Endodermal cell (in vitro differentiated cells): ENCODE results near the gene NCR1. TPM values are rescaled to one million over a fixed set of nuclear protein-coding genes. Genes with fewer than 3 reads are reported as not detected.
"Not testable (repeated sequence)": the region's sequence is repeated elsewhere in the genome, so short reads cannot be mapped to it uniquely, and the experiment has no call there.

Source experiments
- DNase-seq: peaks from one replicate; pipeline ENCODE4 v3.0.0-alpha.2; 2017
- H3K27ac ChIP-seq: 2 replicates; pipeline ENCODE4 v1.5.1; 2013; ENCODE audit warnings: mild to moderate bottlenecking, low read depth, low read length, moderate library complexity
- H3K27me3 ChIP-seq: 2 replicates; pipeline ENCODE4 v1.6.1; 2013; ENCODE audit warnings: mild to moderate bottlenecking, low read length, moderate library complexity; ENCODE audit not compliant: insufficient read depth, control insufficient read depth, poor library complexity, severe bottlenecking
- H3K36me3 ChIP-seq: 2 replicates; pipeline ENCODE4 v1.7.0; 2013; ENCODE audit warnings: mild to moderate bottlenecking, low read length, moderate library complexity; ENCODE audit not compliant: control insufficient read depth, insufficient read depth
- H3K4me1 ChIP-seq: one replicate; pipeline ENCODE4 v1.7.0; 2013; ENCODE audit warnings: low read length; ENCODE audit not compliant: control insufficient read depth, insufficient read depth
- H3K4me3 ChIP-seq: 2 replicates; pipeline ENCODE4 v1.5.1; 2013; ENCODE audit warnings: mild to moderate bottlenecking, low read length, moderate library complexity
- H3K9ac ChIP-seq: 2 replicates; pipeline ENCODE4 v1.6.1; 2013; ENCODE audit warnings: mild to moderate bottlenecking, low read length, moderate library complexity; ENCODE audit not compliant: poor library complexity, severe bottlenecking; ENCODE audit errors: extremely low read depth
- H3K9me3 ChIP-seq: 2 replicates; pipeline ENCODE4 v1.6.1; 2013; ENCODE audit warnings: mild to moderate bottlenecking, low read length, moderate library complexity; ENCODE audit not compliant: control insufficient read depth
- H3K27ac Mint-ChIP-seq: 2 replicates; pipeline ENCODE4 v1.8.0; 2020; ENCODE audit warnings: mixed read lengths
- H3K27me3 Mint-ChIP-seq: 2 replicates; pipeline ENCODE4 v1.8.0; 2021; ENCODE audit warnings: mild to moderate bottlenecking, mixed read lengths; ENCODE audit not compliant: insufficient read depth
- H3K36me3 Mint-ChIP-seq: 2 replicates; pipeline ENCODE4 v1.8.0; 2020; ENCODE audit warnings: low read depth, mixed read lengths
- H3K4me1 Mint-ChIP-seq: 2 replicates; pipeline ENCODE4 v1.8.0; 2020; ENCODE audit warnings: mixed read lengths
- H3K4me3 Mint-ChIP-seq: 2 replicates; pipeline ENCODE4 v1.8.0; 2020; ENCODE audit warnings: mild to moderate bottlenecking, moderate library complexity, mixed read lengths
- H3K9me3 Mint-ChIP-seq: 2 replicates; pipeline ENCODE4 v1.8.0; 2020; ENCODE audit warnings: mild to moderate bottlenecking, mixed read lengths
- WGBS, 2 experiments: methylation state at CpG; one replicate each; pipeline versions ENCODE4 v1.1.5 to v1.1.7; 2013; ENCODE audit warnings: missing lambda C conversion rate in 2 of 2, mixed read lengths in 1 of 2; ENCODE audit not compliant: insufficient coverage in 1 of 2, insufficient read length in 1 of 2; 5-methylcytosine and 5-hydroxymethylcytosine counted together
- total RNA-seq, 2 donors: library from RNA; stranded (reverse); fragmentation: NEBNext Ultra II Directional in 1 of 2; extraction: Animal tissue kit (Norgen Biotek cat#: 25700) in 1 of 2; gene quantifications; 2 replicates in 1 of 2; 3 replicates in 1 of 2; pipeline ENCODE4 v1.2.1, GENCODE V29; 2021
- TF ChIP-seq, protein P1 (sequence below): fragments of 200-600 bp; sonication (generic); conservative IDR thresholded peaks from 2 replicates; pipeline ENCODE4 v1.5.0; 2021; ENCODE audit warnings: antibody characterized with exemption, mild to moderate bottlenecking

The NCR1 gene
- total RNA-seq, 2 donors from 2014 or later: 24.4 to 34.5 TPM

- no peaks in the 10 kb centered on the region for H3K9me3 Mint-ChIP-seq
Observed at GRCh38 chr19:54906819-54907218, 871 bp downstream of the NCR1 start.

GRCh38 chr19:54907899-54908298 is 2.0 kb downstream of the NCR1 start:
- H3K27ac ChIP-seq, H3K27me3 Mint-ChIP-seq, H3K9ac ChIP-seq, H3K4me3 ChIP-seq, H3K27me3 ChIP-seq, DNase-seq, H3K9me3 Mint-ChIP-seq, H3K27ac Mint-ChIP-seq, H3K9me3 ChIP-seq, H3K4me3 Mint-ChIP-seq: not testable (repeated sequence)
- H3K36me3 Mint-ChIP-seq: peaks cover 41% of the 10 kb centered on the region
- H3K36me3 ChIP-seq: peaks cover 72% of the 10 kb centered on the region
- no CpG with 5 or more reads among the region's 5 CpGs for WGBS, 2 experiments
- H3K4me1 ChIP-seq: peaks cover 12% of the 10 kb centered on the region
- H3K4me1 Mint-ChIP-seq: peaks cover 22% of the 10 kb centered on the region

More at GRCh38 chr19:54906819-54907218, 871 bp downstream of the NCR1 start:
- Histone ChIP-seq H3K4me3 (no peak overlapping the region), H3K9me3 (peaks cover 4% of the 10 kb centered on the region), H3K4me1 (peaks cover 12% of the 10 kb centered on the region), H3K36me3 (peaks cover 74% of the 10 kb centered on the region), H3K9ac (no peak overlapping the region), H3K27ac (no peak overlapping the region), H3K27me3 (no peaks in the 10 kb centered on the region)
- peaks cover 42% of the 10 kb centered on the region for H3K36me3 Mint-ChIP-seq
- peaks cover 22% of the 10 kb centered on the region for H3K4me1 Mint-ChIP-seq
- WGBS, 2 experiments: 81 to 93% methylated on average over 3 to 7 of the region's 7 CpGs
- H3K27ac Mint-ChIP-seq: peak overlapping the region; percentile 69
- no peaks in the 10 kb centered on the region for H3K27me3 Mint-ChIP-seq
- TF ChIP-seq, protein P1, sequence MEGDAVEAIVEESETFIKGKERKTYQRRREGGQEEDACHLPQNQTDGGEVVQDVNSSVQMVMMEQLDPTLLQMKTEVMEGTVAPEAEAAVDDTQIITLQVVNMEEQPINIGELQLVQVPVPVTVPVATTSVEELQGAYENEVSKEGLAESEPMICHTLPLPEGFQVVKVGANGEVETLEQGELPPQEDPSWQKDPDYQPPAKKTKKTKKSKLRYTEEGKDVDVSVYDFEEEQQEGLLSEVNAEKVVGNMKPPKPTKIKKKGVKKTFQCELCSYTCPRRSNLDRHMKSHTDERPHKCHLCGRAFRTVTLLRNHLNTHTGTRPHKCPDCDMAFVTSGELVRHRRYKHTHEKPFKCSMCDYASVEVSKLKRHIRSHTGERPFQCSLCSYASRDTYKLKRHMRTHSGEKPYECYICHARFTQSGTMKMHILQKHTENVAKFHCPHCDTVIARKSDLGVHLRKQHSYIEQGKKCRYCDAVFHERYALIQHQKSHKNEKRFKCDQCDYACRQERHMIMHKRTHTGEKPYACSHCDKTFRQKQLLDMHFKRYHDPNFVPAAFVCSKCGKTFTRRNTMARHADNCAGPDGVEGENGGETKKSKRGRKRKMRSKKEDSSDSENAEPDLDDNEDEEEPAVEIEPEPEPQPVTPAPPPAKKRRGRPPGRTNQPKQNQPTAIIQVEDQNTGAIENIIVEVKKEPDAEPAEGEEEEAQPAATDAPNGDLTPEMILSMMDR: no peak
- DNase-seq: no peak
- H3K4me3 Mint-ChIP-seq: no peak overlapping the region

DNA sequence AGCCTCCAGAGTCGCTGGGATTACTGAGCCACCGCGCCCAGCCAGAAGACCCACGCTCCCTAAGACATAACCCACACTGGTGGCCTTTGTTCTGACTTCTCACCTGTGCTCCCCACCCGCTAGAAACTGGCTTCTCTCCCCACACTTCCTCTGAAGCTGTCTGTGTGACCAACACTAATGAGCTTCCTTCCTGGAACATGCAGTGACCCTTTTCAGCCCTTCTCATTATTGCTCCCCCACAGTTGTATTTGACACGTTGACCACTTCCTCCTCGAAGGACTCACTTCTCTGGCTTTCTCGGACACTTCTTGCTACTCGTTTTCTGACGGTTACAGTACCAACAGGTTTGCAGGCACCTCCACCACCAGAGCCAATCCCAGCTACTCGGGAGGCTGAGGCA is 10.9 kb downstream of the NCR1 start:
- Histone ChIP-seq H3K27me3 (no peaks in the 10 kb centered on the region), H3K36me3 (peaks cover 52% of the 10 kb centered on the region), H3K4me1 (no peaks in the 10 kb centered on the region), H3K9me3 (no peaks in the 10 kb centered on the region), H3K4me3 (no peak overlapping the region), H3K27ac (no peak overlapping the region), H3K9ac (no peak overlapping the region)
- Mint-ChIP-seq H3K27ac (peak overlapping the region; percentile 78), H3K9me3 (no peaks in the 10 kb centered on the region), H3K4me3 (no peak overlapping the region), H3K36me3 (peaks cover 47% of the 10 kb centered on the region), H3K27me3 (no peaks in the 10 kb centered on the region), H3K4me1 (peaks cover 5% of the 10 kb centered on the region)
- DNase-seq: no peak
- 90 to 95% methylated on average over 10 to 11 of the region's 11 CpGs for WGBS, 2 experiments
- TF ChIP-seq, protein P1: no peak

GRCh38 chr19:54918499-54918898 is 12.6 kb downstream of the NCR1 start:
- no peaks in the 10 kb centered on the region for H3K27me3 ChIP-seq
- Mint-ChIP-seq H3K4me1 (peaks cover 5% of the 10 kb centered on the region), H3K27me3 (no peaks in the 10 kb centered on the region), H3K36me3 (peaks cover 43% of the 10 kb centered on the region), H3K9me3 (no peaks in the 10 kb centered on the region), H3K27ac (peak overlapping the region; percentile 66), H3K4me3 (no peak overlapping the region)
- TF ChIP-seq, protein P1: no peak
- peak; percentile 71 for DNase-seq
- H3K36me3 ChIP-seq: peaks cover 47% of the 10 kb centered on the region
- no peaks in the 10 kb centered on the region for H3K9me3 ChIP-seq
- 80 to 88% methylated on average over 5 to 9 of the region's 9 CpGs for WGBS, 2 experiments
- H3K4me3 ChIP-seq: no peak overlapping the region
- no peaks in the 10 kb centered on the region for H3K4me1 ChIP-seq
- H3K9ac ChIP-seq: no peak overlapping the region
- H3K27ac ChIP-seq: no peak overlapping the region
